Panc1 (cell line): ENCODE measurements around the gene MINAR2. TPM values are rescaled to one million over a fixed set of nuclear protein-coding genes. Genes with fewer than 3 reads are reported as not detected.

Experiments
- ATAC-seq: fragments of 200-7000 bp; cut with Tn5 transposase; 2 replicates; pipeline ENCODE4 v1.9.1; 2020; ENCODE audit warnings: mild to moderate bottlenecking, moderate library complexity
- BruUV-seq: library from RNA; stranded (reverse); fragments of 400-500 nt; replicated peaks from 2 replicates; lab custom pipeline; 2021; lab: Mats Ljungman, UMichigan
- CTCF ChIA-PET: fragments of 300-600 bp; sonication (Branson Sonifier 250); formaldehyde crosslinking; loops from one replicate; lab custom pipeline; 2022; ENCODE audit warnings: antibody characterized with exemption; lab: Charles Lee
- POLR2A ChIA-PET: fragments of 300-600 bp; sonication (Branson Sonifier 250); formaldehyde crosslinking; loops from one replicate; lab custom pipeline; 2022; ENCODE audit warnings: antibody characterized with exemption; lab: Charles Lee
- DNase-seq: peaks from one replicate; pipeline ENCODE4 v3.0.0-alpha.2; 2010; ENCODE audit warnings: low read depth, low spot score
- H3K27ac ChIP-seq: 2 replicates; pipeline ENCODE4 v1.5.1; 2011; ENCODE audit warnings: mild to moderate bottlenecking, low read length, inconsistent platforms
- H3K27me3 ChIP-seq: fragments of 200-500 bp; sonication (Bioruptor generic); 2 replicates; pipeline ENCODE4 v1.6.0; 2014; ENCODE audit warnings: low read length, inconsistent platforms; ENCODE audit not compliant: control insufficient read depth, insufficient read depth
- H3K36me3 ChIP-seq: fragments of 200-500 bp; sonication (Bioruptor generic); 2 replicates; pipeline ENCODE4 v1.5.1; 2014; ENCODE audit warnings: inconsistent platforms, mild to moderate bottlenecking, low read length, moderate library complexity; ENCODE audit not compliant: control insufficient read depth, insufficient read depth
- H3K4me1 ChIP-seq: 2 replicates; pipeline ENCODE4 v1.5.1; 2011; ENCODE audit warnings: inconsistent platforms, mild to moderate bottlenecking, low read length, moderate library complexity; ENCODE audit not compliant: control insufficient read depth, insufficient read depth
- H3K4me3 ChIP-seq, 2 experiments: 2 replicates each; pipeline ENCODE4 v1.5.1; 2011 to 2012; ENCODE audit warnings: low read depth in 2 of 2, low read length in 2 of 2, mild to moderate bottlenecking in 2 of 2, inconsistent platforms in 1 of 2, moderate library complexity in 1 of 2
- H3K9me3 ChIP-seq: fragments of 200-500 bp; sonication (Bioruptor generic); 2 replicates; pipeline ENCODE4 v1.5.1; 2014; ENCODE audit warnings: low read depth, mild to moderate bottlenecking, inconsistent platforms, low read length, moderate library complexity; ENCODE audit not compliant: control insufficient read depth, insufficient read depth
- POLR2AphosphoS5 ChIP-seq: IDR thresholded peaks from 2 replicates; pipeline ENCODE4 v1.6.1; 2012; ENCODE audit warnings: mild to moderate bottlenecking, low read depth, low read length, moderate library complexity
- REST ChIP-seq, 2 experiments: IDR thresholded peaks; 2 replicates each; pipeline ENCODE4 v1.6.1; 2011 to 2012; ENCODE audit warnings: low read depth in 2 of 2, control low read depth in 1 of 2, low read length in 1 of 2, mild to moderate bottlenecking in 1 of 2, moderate library complexity in 1 of 2; ENCODE audit not compliant: insufficient read depth in 1 of 2
- SIN3A ChIP-seq: IDR thresholded peaks from 2 replicates; pipeline ENCODE4 v1.6.1; 2012; ENCODE audit warnings: low read depth, mild to moderate bottlenecking, low read length, moderate library complexity, borderline replicate concordance; ENCODE audit not compliant: insufficient read depth
- TCF7L2 ChIP-seq: IDR thresholded peaks from 2 replicates; pipeline ENCODE4 v1.6.1; 2011; ENCODE audit warnings: mild to moderate bottlenecking, low read depth, low read length, inconsistent platforms
- in situ Hi-C: cut with HindIII; loops from 2 replicates; pipeline ENCODE4 v1.10.0; 2016; ENCODE audit warnings: low sequenced_read_pairs, low pct_unique_long_range_greater_than_20kb
- intact Hi-C: fragments of 100-400 bp; cut with micrococcal nuclease; formaldehyde crosslinking; loops from one replicate; pipeline ENCODE4 v1.10.0; 2022; ENCODE audit not compliant: unreplicated experiment
- total RNA-seq: library from RNA; stranded (reverse); gene quantifications from one replicate; pipeline ENCODE4 v1.2.1, GENCODE V29; 2021; ENCODE audit not compliant: unreplicated experiment
- TF ChIP-seq, protein P1 (sequence below): fragments of 450-650 bp; IDR thresholded peaks from 2 replicates; pipeline ENCODE4 v1.5.1; 2017; ENCODE audit warnings: mild to moderate bottlenecking

MINAR2 gene
- total RNA-seq, 1 experiment from 2014 or later = not detected

DNA sequence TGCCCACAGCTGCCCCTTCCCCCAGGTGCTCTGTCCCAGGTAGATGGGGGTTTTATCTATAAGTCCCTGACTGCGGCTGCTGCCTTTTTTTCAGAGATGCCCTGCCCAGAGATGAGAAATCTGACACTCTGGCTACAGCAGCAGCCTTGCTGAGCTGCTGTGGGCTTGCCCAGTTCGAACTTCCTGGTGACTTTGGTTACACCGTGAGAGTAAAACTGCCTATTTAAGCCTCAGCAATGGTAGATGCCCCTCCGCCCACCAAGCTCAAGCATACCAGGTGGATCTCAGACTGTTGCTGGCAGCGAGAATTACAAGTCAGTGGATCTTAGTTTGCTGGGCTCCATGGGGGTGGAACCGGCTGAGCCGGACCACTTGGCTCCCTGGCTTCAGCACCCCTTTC is 56.8 kb downstream of the MINAR2 start:
- intact Hi-C loops = no loop called here
- no peaks in the 10 kb centered on the region for H3K27me3 ChIP-seq
- ATAC-seq (no peak), DNase-seq (no peak)
- H3K36me3 ChIP-seq = no peaks in the 10 kb centered on the region
- POLR2A ChIA-PET = interaction anchor here (0.6 kb wide), 1 partner anchor 1570 kb away, joined by 4 read pairs; no protein-coding TSS in a partner anchor
- H3K4me3 ChIP-seq = no peak overlapping the region
- CTCF ChIA-PET = no interaction called here
- TF ChIP-seq REST (IDR thresholded peaks at IDR 0.05; ENCODE audit: insufficient read depth in 1 of 2, low read depth in 2 of 2, low read length in 1 of 2) (no peak), TCF7L2 (no peak), POLR2AphosphoS5 (no peak), SIN3A (no peak)
- TF ChIP-seq, protein P1, sequence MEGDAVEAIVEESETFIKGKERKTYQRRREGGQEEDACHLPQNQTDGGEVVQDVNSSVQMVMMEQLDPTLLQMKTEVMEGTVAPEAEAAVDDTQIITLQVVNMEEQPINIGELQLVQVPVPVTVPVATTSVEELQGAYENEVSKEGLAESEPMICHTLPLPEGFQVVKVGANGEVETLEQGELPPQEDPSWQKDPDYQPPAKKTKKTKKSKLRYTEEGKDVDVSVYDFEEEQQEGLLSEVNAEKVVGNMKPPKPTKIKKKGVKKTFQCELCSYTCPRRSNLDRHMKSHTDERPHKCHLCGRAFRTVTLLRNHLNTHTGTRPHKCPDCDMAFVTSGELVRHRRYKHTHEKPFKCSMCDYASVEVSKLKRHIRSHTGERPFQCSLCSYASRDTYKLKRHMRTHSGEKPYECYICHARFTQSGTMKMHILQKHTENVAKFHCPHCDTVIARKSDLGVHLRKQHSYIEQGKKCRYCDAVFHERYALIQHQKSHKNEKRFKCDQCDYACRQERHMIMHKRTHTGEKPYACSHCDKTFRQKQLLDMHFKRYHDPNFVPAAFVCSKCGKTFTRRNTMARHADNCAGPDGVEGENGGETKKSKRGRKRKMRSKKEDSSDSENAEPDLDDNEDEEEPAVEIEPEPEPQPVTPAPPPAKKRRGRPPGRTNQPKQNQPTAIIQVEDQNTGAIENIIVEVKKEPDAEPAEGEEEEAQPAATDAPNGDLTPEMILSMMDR = no peak
- in situ Hi-C loops = no loop called here
- H3K4me1 ChIP-seq = no peaks in the 10 kb centered on the region
- H3K27ac ChIP-seq = no peak overlapping the region
- BruUV-seq = no TSS peak
- no peaks in the 10 kb centered on the region for H3K9me3 ChIP-seq

DNA sequence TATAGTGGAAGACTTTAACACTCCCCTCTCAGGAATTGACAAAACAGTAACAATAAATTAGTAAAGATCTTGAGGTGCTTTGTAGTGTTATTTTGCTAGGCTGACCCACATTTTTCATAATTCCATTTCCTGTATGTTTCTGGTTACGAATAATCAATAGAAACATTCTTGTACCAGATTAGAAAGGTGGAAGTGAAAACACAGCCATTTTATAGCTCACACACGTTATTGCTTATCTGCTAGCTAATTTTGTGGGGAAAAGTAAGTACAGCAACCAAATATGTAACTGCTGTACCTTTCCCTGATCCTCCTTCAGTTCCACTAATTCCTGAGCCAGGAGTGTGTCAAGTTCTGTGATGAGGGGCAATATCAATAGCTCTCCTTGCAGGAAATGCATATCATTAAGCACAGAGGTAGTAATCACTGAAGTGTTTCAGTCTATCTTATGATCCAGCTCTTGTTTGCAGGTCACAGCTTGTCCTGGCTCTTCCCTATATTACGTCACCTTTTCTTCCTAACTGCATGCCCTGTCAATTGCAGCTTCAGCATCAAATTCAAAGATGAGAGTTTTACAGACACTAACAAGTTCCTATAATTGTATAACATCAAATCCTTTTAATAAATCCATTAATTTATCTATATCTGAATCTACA is 59.4 kb downstream of the MINAR2 start:
- CTCF ChIA-PET = no interaction called here
- ATAC-seq = no peak
- in situ Hi-C loops = no loop called here
- POLR2A ChIA-PET = no interaction called here
- BruUV-seq = no TSS peak
- H3K4me3 ChIP-seq = no peak overlapping the region
- no peak for DNase-seq
- no peak overlapping the region for H3K27ac ChIP-seq
- no peaks in the 10 kb centered on the region for H3K36me3 ChIP-seq
- no peaks in the 10 kb centered on the region for H3K27me3 ChIP-seq
- no peaks in the 10 kb centered on the region for H3K4me1 ChIP-seq
- TF ChIP-seq REST (IDR thresholded peaks at IDR 0.05; ENCODE audit: insufficient read depth in 1 of 2, low read depth in 2 of 2, low read length in 1 of 2) = no peak
- TF ChIP-seq, protein P1 = no peak
- no peak for TF ChIP-seq SIN3A
- TF ChIP-seq POLR2AphosphoS5 = no peak
- no peak for TF ChIP-seq TCF7L2
- intact Hi-C loops = no loop called here
- H3K9me3 ChIP-seq = no peaks in the 10 kb centered on the region
